A549 (cell line): ENCODE data around the gene DIP2C.

Experiments
- CHD4 ChIP-seq: fragments of 200-600 bp; sonication (generic); IDR thresholded peaks from 2 replicates; pipeline ENCODE4 v1.6.1; 2016; ENCODE audit warnings: antibody characterized with exemption, mild to moderate bottlenecking, borderline replicate concordance
- EP300 ChIP-seq, 2 experiments: fragments of >200 bp; sonication (Bioruptor Twin); formaldehyde crosslinking; IDR thresholded peaks; 2 replicates in 1 of 2; 3 replicates in 1 of 2; pipeline ENCODE4 v1.6.1; 2016 to 2017
- HOXA7 ChIP-seq: fragments of 250-450 bp; sonication (Bioruptor Pico); IDR thresholded peaks from 2 replicates; pipeline ENCODE4 v1.5.0; 2020; ENCODE audit warnings: mild to moderate bottlenecking, moderate library complexity
- JUN ChIP-seq, 2 experiments: fragments of >200 bp; sonication (Bioruptor Twin); formaldehyde crosslinking; IDR thresholded peaks; 2 replicates in 1 of 2; 3 replicates in 1 of 2; pipeline ENCODE4 v1.6.1; 2016 to 2017
- JUNB ChIP-seq: fragments of >200 bp; sonication (Bioruptor Twin); formaldehyde crosslinking; IDR thresholded peaks from 2 replicates; pipeline ENCODE4 v1.6.1; 2016
- PHF8 ChIP-seq: fragments of 200-600 bp; sonication (generic); IDR thresholded peaks from 2 replicates; pipeline ENCODE4 v1.6.1; 2016; ENCODE audit warnings: low read depth, mild to moderate bottlenecking, antibody characterized with exemption, moderate library complexity, borderline replicate concordance
- POLR2A ChIP-seq: IDR thresholded peaks from 2 replicates; pipeline ENCODE4 v1.6.1; 2012; ENCODE audit warnings: mild to moderate bottlenecking, low read length
- RFX5 ChIP-seq: fragments of 450-650 bp; IDR thresholded peaks from 2 replicates; pipeline ENCODE4 v1.7.1; 2014; ENCODE audit warnings: antibody characterized with exemption, mild to moderate bottlenecking, moderate library complexity
- SREBF2 ChIP-seq: fragments of 450-650 bp; IDR thresholded peaks from 2 replicates; pipeline ENCODE4 v1.6.1; 2014; ENCODE audit warnings: mild to moderate bottlenecking, moderate library complexity
- TP53 ChIP-seq: fragments of 250-450 bp; sonication (Bioruptor Pico); IDR thresholded peaks from 2 replicates; pipeline ENCODE4 v1.5.0; 2021; ENCODE audit warnings: mild to moderate bottlenecking, moderate library complexity
- TF ChIP-seq, protein P1 (sequence below): fragments of 450-650 bp; IDR thresholded peaks from 2 replicates; pipeline ENCODE4 v1.6.1; 2014; ENCODE audit warnings: antibody characterized with exemption
- TF ChIP-seq, protein P2 (sequence below): fragments of >200 bp; sonication (Bioruptor Twin); formaldehyde crosslinking; IDR thresholded peaks from 3 replicates; pipeline ENCODE4 v1.5.1; 2016

- TF ChIP-seq TP53 (CRISPR knock-in tag) (no peak), JUN (IDR thresholded peaks at IDR 0.05) (no peak), JUNB (no peak), CHD4 (no peak), PHF8 (no peak), EP300 (IDR thresholded peaks at IDR 0.05) (no peak), HOXA7 (no peak), SREBF2 (no peak), RFX5 (no peak), POLR2A (no peak)
- TF ChIP-seq, protein P1, sequence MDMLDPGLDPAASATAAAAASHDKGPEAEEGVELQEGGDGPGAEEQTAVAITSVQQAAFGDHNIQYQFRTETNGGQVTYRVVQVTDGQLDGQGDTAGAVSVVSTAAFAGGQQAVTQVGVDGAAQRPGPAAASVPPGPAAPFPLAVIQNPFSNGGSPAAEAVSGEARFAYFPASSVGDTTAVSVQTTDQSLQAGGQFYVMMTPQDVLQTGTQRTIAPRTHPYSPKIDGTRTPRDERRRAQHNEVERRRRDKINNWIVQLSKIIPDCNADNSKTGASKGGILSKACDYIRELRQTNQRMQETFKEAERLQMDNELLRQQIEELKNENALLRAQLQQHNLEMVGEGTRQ: no peak
- TF ChIP-seq, protein P2, sequence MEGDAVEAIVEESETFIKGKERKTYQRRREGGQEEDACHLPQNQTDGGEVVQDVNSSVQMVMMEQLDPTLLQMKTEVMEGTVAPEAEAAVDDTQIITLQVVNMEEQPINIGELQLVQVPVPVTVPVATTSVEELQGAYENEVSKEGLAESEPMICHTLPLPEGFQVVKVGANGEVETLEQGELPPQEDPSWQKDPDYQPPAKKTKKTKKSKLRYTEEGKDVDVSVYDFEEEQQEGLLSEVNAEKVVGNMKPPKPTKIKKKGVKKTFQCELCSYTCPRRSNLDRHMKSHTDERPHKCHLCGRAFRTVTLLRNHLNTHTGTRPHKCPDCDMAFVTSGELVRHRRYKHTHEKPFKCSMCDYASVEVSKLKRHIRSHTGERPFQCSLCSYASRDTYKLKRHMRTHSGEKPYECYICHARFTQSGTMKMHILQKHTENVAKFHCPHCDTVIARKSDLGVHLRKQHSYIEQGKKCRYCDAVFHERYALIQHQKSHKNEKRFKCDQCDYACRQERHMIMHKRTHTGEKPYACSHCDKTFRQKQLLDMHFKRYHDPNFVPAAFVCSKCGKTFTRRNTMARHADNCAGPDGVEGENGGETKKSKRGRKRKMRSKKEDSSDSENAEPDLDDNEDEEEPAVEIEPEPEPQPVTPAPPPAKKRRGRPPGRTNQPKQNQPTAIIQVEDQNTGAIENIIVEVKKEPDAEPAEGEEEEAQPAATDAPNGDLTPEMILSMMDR: no peak
These were observed 88.4 kb downstream of the DIP2C start for GRCh38 chr10:600876-601659.
